HG02943 (cell line): ENCODE results near the gene NOG.

Experiments
- ATAC-seq: cut with Tn5 transposase; IDR thresholded peaks from one replicate; pipeline ENCODE4 v1.9.1; 2021; ENCODE audit warnings: mild to moderate bottlenecking, low read depth, moderate library complexity; ENCODE audit not compliant: unreplicated experiment

The NOG gene

DNA sequence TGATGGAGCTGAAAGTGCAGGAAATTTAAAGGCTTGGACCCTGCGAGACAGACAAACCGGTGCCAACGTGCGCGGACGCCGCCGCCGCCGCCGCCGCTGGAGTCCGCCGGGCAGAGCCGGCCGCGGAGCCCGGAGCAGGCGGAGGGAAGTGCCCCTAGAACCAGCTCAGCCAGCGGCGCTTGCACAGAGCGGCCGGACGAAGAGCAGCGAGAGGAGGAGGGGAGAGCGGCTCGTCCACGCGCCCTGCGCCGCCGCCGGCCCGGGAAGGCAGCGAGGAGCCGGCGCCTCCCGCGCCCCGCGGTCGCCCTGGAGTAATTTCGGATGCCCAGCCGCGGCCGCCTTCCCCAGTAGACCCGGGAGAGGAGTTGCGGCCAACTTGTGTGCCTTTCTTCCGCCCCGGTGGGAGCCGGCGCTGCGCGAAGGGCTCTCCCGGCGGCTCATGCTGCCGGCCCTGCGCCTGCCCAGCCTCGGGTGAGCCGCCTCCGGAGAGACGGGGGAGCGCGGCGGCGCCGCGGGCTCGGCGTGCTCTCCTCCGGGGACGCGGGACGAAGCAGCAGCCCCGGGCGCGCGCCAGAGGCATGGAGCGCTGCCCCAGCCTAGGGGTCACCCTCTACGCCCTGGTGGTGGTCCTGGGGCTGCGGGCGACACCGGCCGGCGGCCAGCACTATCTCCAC is at the start of gene NOG:
NOG (plus strand) TSS at position 54 of the 674 bp plus-strand sequence; CDS start at position 579, 525 bp downstream.
- no peak for ATAC-seq

DNA sequence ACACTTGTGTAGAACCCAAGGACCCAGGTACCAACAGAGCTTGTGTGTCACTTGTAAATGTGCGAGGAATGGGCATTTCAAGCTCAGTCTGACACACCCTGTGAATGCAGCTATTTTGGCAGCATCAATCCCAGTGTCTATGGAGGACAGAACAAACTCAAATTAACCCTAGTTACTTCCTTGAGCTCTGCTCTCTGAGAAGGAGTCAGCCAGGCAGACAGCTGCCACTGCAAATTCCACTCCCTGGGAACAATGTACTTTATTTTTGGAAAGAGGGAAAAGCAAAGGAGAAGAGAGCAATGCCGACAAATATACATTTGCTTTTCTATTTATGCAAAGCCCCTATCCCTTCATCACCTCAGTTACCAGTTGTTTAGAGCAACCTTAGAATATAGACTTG is 48.4 kb upstream of the NOG start:
- no peak for ATAC-seq

DNA sequence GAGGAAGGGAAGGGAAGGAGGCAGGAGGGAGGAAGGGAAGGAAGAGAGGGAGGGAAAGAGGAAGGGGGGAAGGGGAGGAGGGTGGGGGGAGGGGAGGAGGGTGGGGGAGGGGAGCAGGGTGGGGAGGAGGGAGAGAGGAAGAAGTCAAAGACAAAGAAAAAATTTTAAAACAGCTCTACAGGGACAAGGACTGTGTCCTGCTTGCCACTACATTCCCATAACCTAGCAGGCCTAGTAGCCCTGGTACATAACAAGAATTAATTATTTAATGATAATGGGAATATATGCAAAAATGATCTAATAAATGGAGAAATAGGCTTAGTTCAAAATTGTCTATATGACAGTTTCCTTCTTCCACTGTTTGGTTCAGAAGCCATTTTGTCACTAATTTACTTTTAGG is 47.6 kb upstream of the NOG start:
- ATAC-seq = no peak

DNA sequence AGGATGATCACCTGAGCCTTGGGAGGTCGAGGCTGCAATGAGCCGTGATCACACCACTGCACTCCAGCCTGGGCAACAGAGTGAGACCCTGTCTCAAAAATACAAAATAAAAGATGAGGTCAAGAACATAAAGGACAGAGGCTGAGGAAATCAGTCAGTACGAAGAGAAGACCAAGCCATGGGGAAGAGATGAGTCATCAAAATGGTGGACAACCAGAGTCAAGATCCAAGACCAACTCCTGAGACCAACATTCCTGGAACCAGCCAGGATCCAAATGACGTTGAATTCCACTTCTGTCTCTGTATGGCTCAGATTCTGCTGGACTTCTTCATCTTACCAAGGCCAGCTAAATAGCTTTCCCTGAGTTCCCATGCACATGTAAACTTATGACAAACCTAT is 44.8 kb upstream of the NOG start:
- ATAC-seq = no peak

DNA sequence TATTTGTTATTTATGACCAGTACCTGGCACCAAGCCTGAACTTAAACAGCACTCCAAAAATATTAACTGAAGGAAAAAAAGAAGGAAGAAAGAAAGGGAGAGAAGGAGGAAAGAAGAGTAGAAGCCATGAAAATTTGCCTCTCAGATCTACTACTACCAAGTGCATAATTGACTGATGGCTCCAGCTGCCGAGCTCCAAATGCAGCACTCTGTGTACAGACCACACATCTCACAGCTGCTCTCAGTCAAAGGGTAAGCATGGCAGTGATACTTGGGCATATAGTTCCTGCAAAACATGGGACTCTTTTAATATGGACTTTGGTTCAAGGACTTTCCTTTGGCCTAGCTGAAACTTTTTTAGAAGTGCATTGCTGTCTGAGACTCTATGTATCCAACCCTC is 44.0 kb upstream of the NOG start:
- ATAC-seq = no peak

- no peak for ATAC-seq
These were observed 35.8 kb upstream of the NOG start for GRCh38 chr17:56557682-56558081.

GRCh38 chr17:56558088-56558487 is 35.4 kb upstream of the NOG start:
- no peak for ATAC-seq

GRCh38 chr17:56570199-56570598 is 23.3 kb upstream of the NOG start:
- no peak for ATAC-seq

GRCh38 chr17:56571456-56571855 is 22.0 kb upstream of the NOG start:
- no peak for ATAC-seq

DNA sequence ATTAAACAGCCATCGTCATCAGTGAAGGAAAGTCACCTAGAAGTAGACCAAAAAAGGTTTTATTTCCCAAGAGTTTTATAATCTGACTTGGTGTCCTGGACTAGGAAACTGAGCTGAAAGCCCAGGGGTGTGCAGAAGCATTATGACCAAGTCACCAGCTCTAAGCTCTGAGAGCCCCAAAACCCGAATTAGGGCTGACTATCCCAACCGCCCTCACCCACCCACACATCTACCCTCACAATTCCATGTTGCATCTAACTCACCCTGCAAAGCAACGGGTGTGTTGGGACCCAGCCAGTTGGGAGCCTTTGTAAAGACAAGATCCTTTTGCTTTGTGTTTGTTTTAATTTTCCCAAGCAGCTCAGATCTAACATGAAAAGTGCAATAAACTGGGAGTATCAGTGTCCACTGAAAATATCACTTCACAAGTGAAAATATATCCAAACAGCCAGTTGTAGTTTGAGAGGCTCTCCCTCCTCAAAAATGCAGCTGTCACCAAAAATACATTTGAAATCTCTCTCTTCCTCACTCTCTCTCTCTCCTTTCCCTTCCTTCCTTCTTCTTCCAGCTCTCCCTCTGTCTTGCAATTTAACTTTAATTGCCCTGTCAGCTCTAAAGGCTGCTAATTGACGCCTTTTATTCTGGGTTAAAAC is 16.2 kb upstream of the NOG start:
- no peak for ATAC-seq

GRCh38 chr17:56577843-56578204 is 15.7 kb upstream of the NOG start:
- ATAC-seq = no peak

GRCh38 chr17:56581635-56582627 is 11.6 kb upstream of the NOG start:
- ATAC-seq = no peak

GRCh38 chr17:56583772-56584171 is 9.7 kb upstream of the NOG start:
- ATAC-seq = no peak

DNA sequence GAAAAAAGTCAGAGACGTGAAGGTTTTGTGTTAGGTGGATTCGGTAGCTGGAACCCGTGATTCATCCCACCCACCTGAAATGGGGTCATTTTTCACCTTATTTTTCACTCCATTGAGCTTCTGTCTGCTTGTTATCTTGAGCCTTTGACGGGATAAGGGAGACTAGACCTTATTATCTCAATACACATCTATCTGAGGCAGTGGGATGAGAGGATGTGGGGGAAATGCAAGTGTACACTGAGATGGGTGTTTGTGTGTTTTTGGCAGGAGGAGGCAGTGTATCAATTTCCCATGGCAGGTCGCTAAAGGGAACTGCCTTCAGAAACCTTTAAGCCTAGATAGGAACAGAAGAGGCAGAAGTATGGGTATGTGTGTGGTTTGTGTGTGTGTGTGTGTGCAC is 6.2 kb upstream of the NOG start:
- no peak for ATAC-seq

GRCh38 chr17:56592487-56593085 is 913 bp upstream of the NOG start:
- no peak for ATAC-seq

GRCh38 chr17:56593086-56593645 is 333 bp upstream of the NOG start:
- ATAC-seq = no peak

GRCh38 chr17:56594320-56595107 is 1.0 kb downstream of the NOG start:
- no peak for ATAC-seq

DNA sequence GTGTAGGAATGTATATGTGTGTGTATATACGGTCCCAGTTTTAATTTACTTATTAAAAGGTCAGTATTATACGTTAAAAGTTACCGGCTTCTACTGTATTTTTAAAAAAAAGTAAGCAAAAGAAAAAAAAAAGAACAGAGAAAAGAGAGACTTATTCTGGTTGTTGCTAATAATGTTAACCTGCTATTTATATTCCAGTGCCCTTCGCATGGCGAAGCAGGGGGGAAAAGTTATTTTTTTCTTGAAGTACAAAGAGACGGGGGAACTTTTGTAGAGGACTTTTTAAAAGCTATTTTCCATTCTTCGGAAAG is 1.6 kb downstream of the NOG start:
- ATAC-seq = no peak

DNA sequence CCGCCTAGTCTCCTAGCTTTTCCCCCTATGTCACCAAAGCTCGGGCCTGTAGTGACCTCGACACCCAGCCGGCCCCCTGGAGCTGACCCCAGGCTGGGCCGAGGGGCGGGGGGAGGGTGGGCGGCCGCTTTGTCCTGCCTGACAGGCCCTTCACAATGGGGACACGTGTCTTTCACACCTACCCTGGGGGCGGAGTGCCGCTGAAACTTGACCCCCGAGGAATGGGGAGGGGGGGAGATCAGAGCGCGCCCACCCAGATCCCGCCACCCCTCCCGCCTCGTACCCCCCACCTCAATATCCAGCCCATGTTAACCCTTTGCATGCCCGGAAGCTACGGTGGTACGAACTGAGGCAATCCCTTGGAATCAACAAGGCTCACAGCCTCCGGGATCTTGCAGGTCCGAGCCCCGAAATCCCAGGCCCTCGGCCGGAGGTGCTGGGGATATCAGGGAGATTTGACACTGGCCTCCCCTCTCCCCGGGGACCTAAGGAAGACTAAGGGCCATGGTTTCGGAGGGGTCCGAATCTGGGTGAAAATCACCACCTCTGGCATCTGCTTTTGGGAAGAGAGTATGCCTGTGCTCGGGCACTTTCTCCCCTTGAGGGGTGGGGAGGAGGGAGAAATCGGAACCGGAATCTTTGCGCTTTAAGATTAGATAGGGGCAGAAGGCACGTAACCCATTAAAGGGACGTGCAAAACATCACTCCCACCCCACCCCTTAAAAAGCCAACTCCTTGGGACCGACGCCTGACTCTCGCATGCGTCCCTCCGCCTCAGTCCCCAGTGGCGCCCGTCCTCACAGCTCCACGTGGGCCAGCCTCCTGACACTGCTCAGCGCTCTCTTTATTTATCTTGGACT is 2.6 kb downstream of the NOG start:
- ATAC-seq = no peak
